ENCODE measurements around the gene DNAH7.

The DNAH7 gene

GRCh38 chr2:195769975-195770374, 298.7 kb downstream of the DNAH7 start:
- TF ChIP-seq TAF1 (IDR thresholded peaks at IDR 0.05; ENCODE audit: borderline replicate concordance, low read depth, low read length) (no peak), POLR2AphosphoS5 (IDR thresholded peaks at IDR 0.05; ENCODE audit: low read depth, low read length) (no peak), POLR2A (IDR thresholded peaks at IDR 0.05; ENCODE audit: low read depth, low read length) (no peak)
- no peak for DNase-seq (ENCODE audit: insufficient read length)
- FAIRE-seq: no peak

- DNase-seq (ENCODE audit: insufficient read length) (no peak), FAIRE-seq (no peak)
- TF ChIP-seq POLR2AphosphoS5 (IDR thresholded peaks at IDR 0.05; ENCODE audit: low read depth, low read length): no peak
- TF ChIP-seq TAF1 (IDR thresholded peaks at IDR 0.05; ENCODE audit: borderline replicate concordance, low read depth, low read length): no peak
- no peak for TF ChIP-seq POLR2A (IDR thresholded peaks at IDR 0.05; ENCODE audit: low read depth, low read length)
Measured at GRCh38 chr2:195768431-195768830, 300.2 kb downstream of the DNAH7 start.

GRCh38 chr2:195766691-195767090, 301.9 kb downstream of the DNAH7 start:
- no peak for DNase-seq (ENCODE audit: insufficient read length)
- no peak for TF ChIP-seq POLR2AphosphoS5 (IDR thresholded peaks at IDR 0.05; ENCODE audit: low read depth, low read length)
- TF ChIP-seq TAF1 (IDR thresholded peaks at IDR 0.05; ENCODE audit: borderline replicate concordance, low read depth, low read length): no peak
- TF ChIP-seq POLR2A (IDR thresholded peaks at IDR 0.05; ENCODE audit: low read depth, low read length): no peak
- no peak for FAIRE-seq

GRCh38 chr2:195763866-195764265, 304.8 kb downstream of the DNAH7 start:
- FAIRE-seq (no peak), DNase-seq (ENCODE audit: insufficient read length) (no peak)
- TF ChIP-seq POLR2AphosphoS5 (IDR thresholded peaks at IDR 0.05; ENCODE audit: low read depth, low read length) (no peak), TAF1 (IDR thresholded peaks at IDR 0.05; ENCODE audit: borderline replicate concordance, low read depth, low read length) (no peak), POLR2A (IDR thresholded peaks at IDR 0.05; ENCODE audit: low read depth, low read length) (no peak)

GRCh38 chr2:195759877-195760276, 308.8 kb downstream of the DNAH7 start:
- TF ChIP-seq POLR2A (IDR thresholded peaks at IDR 0.05; ENCODE audit: low read depth, low read length) (no peak), POLR2AphosphoS5 (IDR thresholded peaks at IDR 0.05; ENCODE audit: low read depth, low read length) (no peak), TAF1 (IDR thresholded peaks at IDR 0.05; ENCODE audit: borderline replicate concordance, low read depth, low read length) (no peak)
- FAIRE-seq: no peak

GRCh38 chr2:195758846-195759245, 309.8 kb downstream of the DNAH7 start:
- no peak for FAIRE-seq
- TF ChIP-seq POLR2A (IDR thresholded peaks at IDR 0.05; ENCODE audit: low read depth, low read length): no peak
- no peak for DNase-seq (ENCODE audit: insufficient read length)

More at GRCh38 chr2:195759877-195760276, 308.8 kb downstream of the DNAH7 start:
- no peak for DNase-seq (ENCODE audit: insufficient read length)

- TF ChIP-seq POLR2A (IDR thresholded peaks at IDR 0.05; ENCODE audit: low read depth, low read length): no peak
- no peak for TF ChIP-seq POLR2AphosphoS5 (IDR thresholded peaks at IDR 0.05; ENCODE audit: low read depth, low read length)
- TF ChIP-seq TAF1 (IDR thresholded peaks at IDR 0.05; ENCODE audit: borderline replicate concordance, low read depth, low read length): no peak
- DNase-seq (ENCODE audit: insufficient read length) (no peak), FAIRE-seq (no peak)
Measured at GRCh38 chr2:195756218-195756942, 312.3 kb downstream of the DNAH7 start.

- FAIRE-seq: no peak
Measured at GRCh38 chr2:195741191-195741590, 327.4 kb downstream of the DNAH7 start.

GRCh38 chr2:195737511-195738325, 330.9 kb downstream of the DNAH7 start:
- FAIRE-seq (no peak), DNase-seq (ENCODE audit: insufficient read length) (no peak)

More at GRCh38 chr2:195741191-195741590, 327.4 kb downstream of the DNAH7 start:
- no peak for TF ChIP-seq TAF1 (IDR thresholded peaks at IDR 0.05; ENCODE audit: borderline replicate concordance, low read depth, low read length)
- no peak for TF ChIP-seq POLR2AphosphoS5 (IDR thresholded peaks at IDR 0.05; ENCODE audit: low read depth, low read length)
- no peak for TF ChIP-seq POLR2A (IDR thresholded peaks at IDR 0.05; ENCODE audit: low read depth, low read length)
- DNase-seq (ENCODE audit: insufficient read length): no peak

GRCh38 chr2:195735347-195735746, 333.3 kb downstream of the DNAH7 start:
- DNase-seq (ENCODE audit: insufficient read length): no peak
- no peak for FAIRE-seq
- no peak for TF ChIP-seq TAF1 (IDR thresholded peaks at IDR 0.05; ENCODE audit: borderline replicate concordance, low read depth, low read length)

More at GRCh38 chr2:195737511-195738325, 330.9 kb downstream of the DNAH7 start:
- TF ChIP-seq POLR2A (IDR thresholded peaks at IDR 0.05; ENCODE audit: low read depth, low read length): no peak
- no peak for TF ChIP-seq TAF1 (IDR thresholded peaks at IDR 0.05; ENCODE audit: borderline replicate concordance, low read depth, low read length)
- TF ChIP-seq POLR2AphosphoS5 (IDR thresholded peaks at IDR 0.05; ENCODE audit: low read depth, low read length): no peak

- no peak for DNase-seq (ENCODE audit: insufficient read length)
- TF ChIP-seq TAF1 (IDR thresholded peaks at IDR 0.05; ENCODE audit: borderline replicate concordance, low read depth, low read length) (no peak), POLR2A (IDR thresholded peaks at IDR 0.05; ENCODE audit: low read depth, low read length) (no peak), POLR2AphosphoS5 (IDR thresholded peaks at IDR 0.05; ENCODE audit: low read depth, low read length) (no peak)
- no peak for FAIRE-seq
Measured at GRCh38 chr2:195734931-195735330, 333.7 kb downstream of the DNAH7 start.

- FAIRE-seq: no peak
- TF ChIP-seq POLR2AphosphoS5 (IDR thresholded peaks at IDR 0.05; ENCODE audit: low read depth, low read length) (no peak), POLR2A (IDR thresholded peaks at IDR 0.05; ENCODE audit: low read depth, low read length) (no peak), TAF1 (IDR thresholded peaks at IDR 0.05; ENCODE audit: borderline replicate concordance, low read depth, low read length) (no peak)
Measured at GRCh38 chr2:195734395-195734794, 334.2 kb downstream of the DNAH7 start.

More at GRCh38 chr2:195734395-195734794, 334.2 kb downstream of the DNAH7 start:
- no peak for DNase-seq (ENCODE audit: insufficient read length)

Data from GM12892 (cell line).